Mucosa of descending colon (tissue), 3 donors: Measurements from ENCODE around the gene CTSK. TPM values are rescaled to one million over a fixed set of nuclear protein-coding genes. Genes with fewer than 3 reads are reported as not detected.

Experiments
- ATAC-seq: fragments of 200-7000 bp; cut with Tn5 transposase; one replicate; pipeline ENCODE4 v1.9.1; 2020; ENCODE audit warnings: mild to moderate bottlenecking, moderate library complexity
- DNase-seq, 3 donors: peaks; one replicate each; pipeline ENCODE4 v3.0.0-alpha.2; 2020
- H3K36me3 ChIP-seq: fragments of 200-600 bp; one replicate; pipeline ENCODE4 v1.8.0; 2021; ENCODE audit warnings: low read depth, mild to moderate bottlenecking
- H3K4me1 ChIP-seq: fragments of 200-600 bp; one replicate; pipeline ENCODE4 v1.8.0; 2021; ENCODE audit warnings: low read depth, mild to moderate bottlenecking
- H3K4me3 ChIP-seq: fragments of 200-600 bp; one replicate; pipeline ENCODE4 v1.8.0; 2021; ENCODE audit warnings: mild to moderate bottlenecking
- H3K9me3 ChIP-seq: fragments of 200-600 bp; one replicate; pipeline ENCODE4 v1.8.0; 2021; ENCODE audit warnings: mild to moderate bottlenecking
- intact Hi-C, 2 donors: fragments of 100-400 bp; cut with DNase I in 1 of 2; cut with micrococcal nuclease in 1 of 2; formaldehyde crosslinking; loops; one replicate each; pipeline versions ENCODE4 v1.11.0 to v1.11.1; 2022; cut with DNase I, micrococcal nuclease
- total RNA-seq, 3 donors: library from RNA; stranded (reverse); fragmentation: NEBNext Ultra II Directional in 2 of 3; extraction: Animal tissue kit (Norgen Biotek cat#: 25700) in 2 of 3; gene quantifications; one replicate each; pipeline versions ENCODE4 v1.2.1 to v1.2.4, GENCODE V29; 2021 to 2023
- TF ChIP-seq, protein P1 (sequence below): fragments of 200-600 bp; IDR thresholded peaks from one replicate; pipeline ENCODE4 v1.8.0; 2022; ENCODE audit warnings: antibody characterized with exemption, mild to moderate bottlenecking
- donor health status: DM: no; HTN: no; CAD: no; lungs with moderate emphysema.
- donor health status: DM: no; HTN: no; CAD: no.
- donor health status: DM: no; HTN: yes; CAD: no.

Gene CTSK
- total RNA-seq, 3 donors from 2014 or later: 15.4 to 64.0 (median 30.3) TPM

DNA sequence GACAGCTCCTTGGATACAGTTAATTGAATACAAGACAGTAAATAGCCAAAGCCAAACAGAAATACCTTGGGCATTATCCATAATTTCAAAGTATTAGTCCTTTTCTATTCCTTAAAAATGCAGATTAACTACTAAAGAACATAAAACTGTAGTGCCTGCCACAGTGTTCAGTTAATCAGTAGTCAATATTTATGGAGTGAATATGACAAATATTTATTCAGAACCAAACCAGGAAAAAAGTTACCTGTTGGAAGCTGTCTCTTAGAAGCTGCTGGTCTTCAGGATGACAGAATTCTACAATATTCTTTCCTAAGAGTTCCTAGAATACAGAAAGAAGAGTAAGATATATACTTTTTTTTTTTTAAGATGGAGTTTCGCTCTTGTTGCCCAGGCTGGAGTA, 18.2 kb upstream of the CTSK start:
- intact Hi-C loops: no loop called here
- peaks cover 3% of the 10 kb centered on the region for H3K36me3 ChIP-seq
- H3K4me3 ChIP-seq: no peak overlapping the region

DNA sequence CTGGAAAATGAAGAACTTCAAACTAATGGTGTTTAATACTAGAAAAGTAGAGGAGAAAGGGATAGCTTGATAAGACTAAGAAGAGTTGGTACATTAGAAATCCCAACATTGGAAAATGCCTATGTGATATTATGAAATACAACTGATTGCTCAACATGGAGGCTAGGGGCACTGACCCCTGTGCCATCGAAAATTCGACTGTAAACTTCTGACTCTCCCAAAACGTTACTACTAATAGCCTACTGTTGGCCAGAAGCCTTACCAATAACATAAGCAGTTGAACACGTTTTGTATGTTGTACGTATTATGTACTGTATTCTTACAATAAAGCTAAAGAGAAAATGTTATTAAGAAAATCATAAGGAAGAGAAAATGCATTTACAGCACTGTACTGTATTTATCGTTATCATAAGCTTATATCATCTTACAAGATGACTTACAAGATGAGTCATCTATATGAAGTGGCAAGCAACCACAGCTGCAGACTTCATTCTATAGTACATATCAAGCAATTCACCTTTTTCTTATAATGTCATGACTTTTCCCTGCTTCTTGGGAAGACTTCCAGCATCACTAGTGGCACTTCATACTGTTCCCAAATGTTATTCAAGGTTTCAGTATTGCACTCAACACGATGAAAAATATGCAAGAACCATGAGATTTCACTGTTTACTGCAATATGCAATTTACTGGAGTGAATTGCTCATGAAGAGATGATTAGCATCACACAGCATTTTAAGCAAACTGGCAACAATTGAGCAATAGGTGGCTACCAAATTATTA, 12.9 kb upstream of the CTSK start:
- no peak for ATAC-seq
- DNase-seq: no peak
- Histone ChIP-seq H3K4me1 (no peaks in the 10 kb centered on the region), H3K4me3 (no peak overlapping the region), H3K36me3 (peaks cover 9% of the 10 kb centered on the region), H3K9me3 (no peaks in the 10 kb centered on the region)
- TF ChIP-seq, protein P1, sequence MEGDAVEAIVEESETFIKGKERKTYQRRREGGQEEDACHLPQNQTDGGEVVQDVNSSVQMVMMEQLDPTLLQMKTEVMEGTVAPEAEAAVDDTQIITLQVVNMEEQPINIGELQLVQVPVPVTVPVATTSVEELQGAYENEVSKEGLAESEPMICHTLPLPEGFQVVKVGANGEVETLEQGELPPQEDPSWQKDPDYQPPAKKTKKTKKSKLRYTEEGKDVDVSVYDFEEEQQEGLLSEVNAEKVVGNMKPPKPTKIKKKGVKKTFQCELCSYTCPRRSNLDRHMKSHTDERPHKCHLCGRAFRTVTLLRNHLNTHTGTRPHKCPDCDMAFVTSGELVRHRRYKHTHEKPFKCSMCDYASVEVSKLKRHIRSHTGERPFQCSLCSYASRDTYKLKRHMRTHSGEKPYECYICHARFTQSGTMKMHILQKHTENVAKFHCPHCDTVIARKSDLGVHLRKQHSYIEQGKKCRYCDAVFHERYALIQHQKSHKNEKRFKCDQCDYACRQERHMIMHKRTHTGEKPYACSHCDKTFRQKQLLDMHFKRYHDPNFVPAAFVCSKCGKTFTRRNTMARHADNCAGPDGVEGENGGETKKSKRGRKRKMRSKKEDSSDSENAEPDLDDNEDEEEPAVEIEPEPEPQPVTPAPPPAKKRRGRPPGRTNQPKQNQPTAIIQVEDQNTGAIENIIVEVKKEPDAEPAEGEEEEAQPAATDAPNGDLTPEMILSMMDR: no peak
- intact Hi-C loops: no loop called here

More for the DNA sequence above, 18.2 kb upstream of the CTSK start:
- DNase-seq (no peak), ATAC-seq (no peak)
- Histone ChIP-seq H3K4me1 (no peaks in the 10 kb centered on the region), H3K9me3 (no peaks in the 10 kb centered on the region)
- TF ChIP-seq, protein P1: no peak

DNA sequence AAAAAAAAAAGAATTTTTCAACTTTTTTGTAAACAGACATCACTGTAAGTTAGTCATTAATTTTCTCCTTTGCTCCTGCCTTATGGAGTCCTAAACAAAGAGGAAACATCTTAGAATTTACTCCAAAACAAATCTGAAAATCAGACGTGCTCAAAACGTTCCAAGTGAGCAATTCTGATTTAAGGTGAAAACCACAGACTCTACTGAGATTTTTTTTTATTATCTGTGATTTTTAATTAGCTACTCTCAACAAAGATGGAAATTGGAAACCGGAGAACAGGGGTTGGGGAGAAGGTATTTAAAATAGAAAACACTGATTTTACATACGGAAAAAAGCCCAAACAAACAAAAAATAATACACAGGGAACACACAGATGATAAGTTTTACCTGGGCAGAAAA, 7.8 kb upstream of the CTSK start:
- Histone ChIP-seq H3K36me3 (peaks cover 22% of the 10 kb centered on the region), H3K4me1 (peaks cover 8% of the 10 kb centered on the region), H3K9me3 (no peaks in the 10 kb centered on the region)

DNA sequence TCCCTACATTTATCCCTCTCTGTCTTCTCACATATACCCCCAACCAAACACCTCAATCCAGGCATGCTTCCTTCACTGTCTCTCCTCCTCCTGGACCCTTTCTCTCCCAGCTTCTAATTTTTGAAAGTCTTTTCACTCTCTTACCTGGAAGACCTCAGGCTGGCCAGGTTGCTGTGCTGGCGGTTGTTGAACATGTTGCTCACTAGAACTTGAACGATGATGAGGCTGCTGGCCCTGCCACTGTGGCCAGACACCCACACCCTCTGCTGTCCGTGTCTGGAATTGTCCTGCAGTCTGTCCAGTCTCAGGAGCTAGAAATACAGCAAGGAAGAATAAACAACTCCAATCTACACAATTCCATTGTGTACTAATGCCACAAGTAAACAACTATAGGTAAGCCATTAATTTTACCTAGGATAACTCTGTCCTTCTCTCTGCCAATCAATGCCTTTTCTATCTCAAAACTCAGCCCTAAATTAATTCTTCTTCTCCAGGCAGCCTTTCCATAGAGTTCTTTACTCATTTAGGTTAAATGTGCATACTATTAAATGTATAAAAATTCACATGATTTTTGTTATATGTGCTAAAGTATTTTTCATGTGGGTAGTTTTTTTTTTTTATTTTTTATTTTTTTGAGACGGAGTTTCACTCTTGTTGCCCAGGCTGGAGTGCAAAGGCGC, 5.1 kb upstream of the CTSK start:
- H3K4me3 ChIP-seq: no peak overlapping the region
- H3K36me3 ChIP-seq: peaks cover 22% of the 10 kb centered on the region
- DNase-seq: peak; percentile 63 to 89 (median 86)
- ATAC-seq: peak; percentile 89
- H3K9me3 ChIP-seq: no peaks in the 10 kb centered on the region
- TF ChIP-seq, protein P1: peak; percentile 69
- H3K4me1 ChIP-seq: peaks cover 12% of the 10 kb centered on the region
- intact Hi-C loops: no loop called here

More for the DNA sequence above, 7.8 kb upstream of the CTSK start:
- no peak overlapping the region for H3K4me3 ChIP-seq
- no peak for ATAC-seq
- TF ChIP-seq, protein P1: no peak
- intact Hi-C loops: no loop called here
- no peak for DNase-seq

DNA sequence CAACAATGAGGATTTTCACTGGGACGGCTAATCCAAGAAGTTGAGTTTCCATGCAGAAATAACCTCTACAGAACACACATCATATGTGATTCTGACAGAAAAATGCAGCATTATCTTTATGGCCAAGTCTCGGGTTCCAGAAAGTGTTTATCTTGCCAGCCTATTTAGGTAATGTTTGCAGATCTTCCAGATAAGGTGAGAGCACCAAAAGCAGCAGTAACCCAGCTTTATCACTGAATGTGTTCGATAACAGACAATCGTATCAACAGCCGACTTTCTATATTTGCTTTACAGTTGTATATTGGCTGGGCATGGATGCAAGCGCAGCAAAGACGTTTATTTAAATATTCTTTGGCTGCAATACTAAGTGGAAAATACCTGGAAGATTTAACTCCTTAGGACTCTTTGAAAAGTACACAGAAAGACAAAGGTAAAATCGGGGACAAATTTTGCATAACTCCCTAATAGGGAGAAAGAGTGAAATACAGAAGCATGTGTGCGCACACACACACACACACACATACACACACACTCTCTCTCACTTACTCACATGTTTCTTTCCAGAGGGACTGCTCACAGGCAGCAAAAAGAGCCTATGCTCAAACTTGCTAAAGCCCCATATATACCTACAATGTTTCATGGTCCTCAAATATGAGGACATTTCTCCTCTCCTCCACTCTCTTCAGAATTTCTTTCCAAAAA, 3.0 kb upstream of the CTSK start:
- H3K36me3 ChIP-seq: peaks cover 15% of the 10 kb centered on the region
- ATAC-seq: peak; percentile 86
- TF ChIP-seq, protein P1: no peak
- no peaks in the 10 kb centered on the region for H3K9me3 ChIP-seq
- H3K4me1 ChIP-seq: peaks cover 12% of the 10 kb centered on the region
- intact Hi-C loops: no loop called here
- no peak overlapping the region for H3K4me3 ChIP-seq
- peak in 1 of 3 donors; percentile 47 for DNase-seq
